GM21390 (cell line): Measurements from ENCODE around the gene HOTAIR.

Experiments
- ATAC-seq: cut with Tn5 transposase; IDR thresholded peaks from one replicate; pipeline ENCODE4 v1.9.1; 2021; ENCODE audit not compliant: unreplicated experiment

HOTAIR gene

GRCh38 chr12:53963005-53963404 lies 11.7 kb downstream of the HOTAIR start:
- ATAC-seq: no peak

- ATAC-seq: no peak
Measured at GRCh38 chr12:53961025-53961761, 13.6 kb downstream of the HOTAIR start.

- no peak for ATAC-seq
Measured at GRCh38 chr12:53960187-53961024, 14.3 kb downstream of the HOTAIR start.

GRCh38 chr12:53959314-53959713 lies 15.4 kb downstream of the HOTAIR start:
- no peak for ATAC-seq

- no peak for ATAC-seq
Measured at GRCh38 chr12:53958128-53958527, 16.6 kb downstream of the HOTAIR start.

- no peak for ATAC-seq
Measured at GRCh38 chr12:53956914-53957536, 17.7 kb downstream of the HOTAIR start.

GRCh38 chr12:53956251-53956887 lies 18.4 kb downstream of the HOTAIR start:
- ATAC-seq: no peak

GRCh38 chr12:53955776-53956250 lies 18.9 kb downstream of the HOTAIR start:
- no peak for ATAC-seq

GRCh38 chr12:53955036-53955775 lies 19.5 kb downstream of the HOTAIR start:
- no peak for ATAC-seq

- no peak for ATAC-seq
Measured at GRCh38 chr12:53954694-53955035, 20.1 kb downstream of the HOTAIR start, which contains the start of gene HOXC12. TSS of gene HOXC12 (plus strand) at chr12:53954903. CDS start at chr12:53954930, 27 bp downstream.

- ATAC-seq: no peak
Measured at GRCh38 chr12:53953831-53954693, 20.7 kb downstream of the HOTAIR start.

GRCh38 chr12:53952871-53953734 lies 21.7 kb downstream of the HOTAIR start:
- ATAC-seq: no peak

GRCh38 chr12:53952335-53952694 lies 22.4 kb downstream of the HOTAIR start:
- ATAC-seq: no peak

GRCh38 chr12:53951577-53952334 lies 23.0 kb downstream of the HOTAIR start:
- ATAC-seq: no peak

GRCh38 chr12:53950789-53951576 lies 23.8 kb downstream of the HOTAIR start:
- ATAC-seq: no peak

GRCh38 chr12:53950437-53950773 lies 24.3 kb downstream of the HOTAIR start:
- no peak for ATAC-seq
